Measurements from ENCODE around the gene MYO3B. TPM values are rescaled to one million over a fixed set of nuclear protein-coding genes. Genes with fewer than 3 reads are reported as not detected.

The MYO3B gene
- total RNA-seq, 1 donor from 2014 or later = not detected

- Mint-ChIP-seq H3K36me3 (ENCODE audit: insufficient read depth) (no peaks in the 10 kb centered on the region), H3K27ac (no peak overlapping the region), H3K4me3 (ENCODE audit: low read depth) (no peak overlapping the region), H3K27me3 (peaks cover 4% of the 10 kb centered on the region), H3K4me1 (ENCODE audit: low read depth) (no peaks in the 10 kb centered on the region), H3K9me3 (ENCODE audit: low read depth) (no peaks in the 10 kb centered on the region)
- DNase-seq (ENCODE audit: low spot score, unreplicated experiment) = no peak
- no peak for TF ChIP-seq CTCF (IDR thresholded peaks at IDR 0.05; ENCODE audit: unreplicated experiment)
Measured at GRCh38 chr2:170685591-170685990, 507.6 kb downstream of the MYO3B start.

- Mint-ChIP-seq H3K27ac (no peak overlapping the region), H3K36me3 (ENCODE audit: insufficient read depth) (no peaks in the 10 kb centered on the region), H3K9me3 (ENCODE audit: low read depth) (no peaks in the 10 kb centered on the region), H3K27me3 (peaks cover 14% of the 10 kb centered on the region), H3K4me1 (ENCODE audit: low read depth) (no peaks in the 10 kb centered on the region), H3K4me3 (ENCODE audit: low read depth) (no peak overlapping the region)
- DNase-seq (ENCODE audit: low spot score, unreplicated experiment) = no peak
- no peak for TF ChIP-seq CTCF (IDR thresholded peaks at IDR 0.05; ENCODE audit: unreplicated experiment)
Measured at GRCh38 chr2:170689481-170689880, 511.5 kb downstream of the MYO3B start.

GRCh38 chr2:170690640-170691039, 512.7 kb downstream of the MYO3B start:
- no peaks in the 10 kb centered on the region for H3K36me3 Mint-ChIP-seq (ENCODE audit: insufficient read depth)
- peaks cover 17% of the 10 kb centered on the region for H3K27me3 Mint-ChIP-seq
- no peak overlapping the region for H3K4me3 Mint-ChIP-seq (ENCODE audit: low read depth)
- peaks cover 7% of the 10 kb centered on the region for H3K4me1 Mint-ChIP-seq (ENCODE audit: low read depth)
- DNase-seq (ENCODE audit: low spot score, unreplicated experiment) = no peak
- H3K27ac Mint-ChIP-seq = no peak overlapping the region
- no peak for TF ChIP-seq CTCF (IDR thresholded peaks at IDR 0.05; ENCODE audit: unreplicated experiment)
- no peaks in the 10 kb centered on the region for H3K9me3 Mint-ChIP-seq (ENCODE audit: low read depth)

GRCh38 chr2:170694316-170694715, 516.4 kb downstream of the MYO3B start:
- no peaks in the 10 kb centered on the region for H3K36me3 Mint-ChIP-seq (ENCODE audit: insufficient read depth)
- TF ChIP-seq CTCF (IDR thresholded peaks at IDR 0.05; ENCODE audit: unreplicated experiment) = no peak
- peaks cover 17% of the 10 kb centered on the region for H3K27me3 Mint-ChIP-seq
- H3K9me3 Mint-ChIP-seq (ENCODE audit: low read depth) = no peaks in the 10 kb centered on the region
- DNase-seq (ENCODE audit: low spot score, unreplicated experiment) = no peak
- no peak overlapping the region for H3K4me3 Mint-ChIP-seq (ENCODE audit: low read depth)
- peaks cover 21% of the 10 kb centered on the region for H3K4me1 Mint-ChIP-seq (ENCODE audit: low read depth)
- no peak overlapping the region for H3K27ac Mint-ChIP-seq

- TF ChIP-seq CTCF (IDR thresholded peaks at IDR 0.05; ENCODE audit: unreplicated experiment) = no peak
- Mint-ChIP-seq H3K27ac (peak overlapping the region; percentile 17), H3K27me3 (peaks cover 14% of the 10 kb centered on the region), H3K9me3 (ENCODE audit: low read depth) (no peaks in the 10 kb centered on the region), H3K36me3 (ENCODE audit: insufficient read depth) (no peaks in the 10 kb centered on the region), H3K4me3 (ENCODE audit: low read depth) (no peak overlapping the region), H3K4me1 (ENCODE audit: low read depth) (peaks cover 21% of the 10 kb centered on the region)
- no peak for DNase-seq (ENCODE audit: low spot score, unreplicated experiment)
Measured at GRCh38 chr2:170695521-170696410, 517.8 kb downstream of the MYO3B start.

Measured in progenitor cell of endocrine pancreas (in vitro differentiated cells).